Neural progenitor cell (in vitro differentiated cells): ENCODE data around the gene EDN2. TPM values are rescaled to one million over a fixed set of nuclear protein-coding genes. Genes with fewer than 3 reads are reported as not detected.

Experiments used
- DNase-seq: peaks from one replicate; pipeline ENCODE4 v3.0.0-alpha.2; 2016; ENCODE audit warnings: low spot score
- H2AFZ ChIP-seq: fragments of 200-600 bp; sonication (generic); replicated peaks from 2 replicates; pipeline ENCODE4 v1.6.1; 2016; ENCODE audit warnings: antibody characterized with exemption
- H3F3A ChIP-seq: fragments of 200-600 bp; sonication (generic); 2 replicates; pipeline ENCODE4 v1.6.1; 2016; ENCODE audit warnings: antibody characterized with exemption, low read depth
- H3K27ac ChIP-seq: fragments of 200-600 bp; sonication (generic); 2 replicates; pipeline ENCODE4 v1.5.1; 2016; ENCODE audit warnings: mild to moderate bottlenecking
- H3K27me3 ChIP-seq: fragments of 200-600 bp; sonication (generic); 2 replicates; pipeline ENCODE4 v1.6.1; 2016; ENCODE audit warnings: mild to moderate bottlenecking, moderate library complexity
- H3K36me3 ChIP-seq: fragments of 200-600 bp; sonication (generic); 2 replicates; pipeline ENCODE4 v1.5.1; 2016
- H3K4me1 ChIP-seq: fragments of 200-600 bp; sonication (generic); 2 replicates; pipeline ENCODE4 v1.6.1; 2016; ENCODE audit warnings: mixed run types
- H3K4me2 ChIP-seq: fragments of 200-600 bp; sonication (generic); 2 replicates; pipeline ENCODE4 v1.6.1; 2016
- H3K4me3 ChIP-seq: fragments of 200-600 bp; sonication (generic); 2 replicates; pipeline ENCODE4 v1.5.1; 2016
- H3K79me2 ChIP-seq: fragments of 200-600 bp; sonication (generic); 2 replicates; pipeline ENCODE4 v1.6.1; 2016; ENCODE audit warnings: low read depth
- H3K9ac ChIP-seq: fragments of 200-600 bp; sonication (generic); 2 replicates; pipeline ENCODE4 v1.6.1; 2016
- H3K9me3 ChIP-seq: fragments of 200-600 bp; sonication (generic); 2 replicates; pipeline ENCODE4 v1.5.1; 2016; ENCODE audit warnings: low read depth
- H4K20me1 ChIP-seq: fragments of 200-600 bp; sonication (generic); 2 replicates; pipeline ENCODE4 v1.6.1; 2016; ENCODE audit warnings: low read depth
- H3K27ac Mint-ChIP-seq: 3 replicates; pipeline ENCODE4 v1.8.0; 2021; ENCODE audit warnings: mixed read lengths
- H3K27me3 Mint-ChIP-seq: 2 replicates; pipeline ENCODE4 v1.8.0; 2022; ENCODE audit warnings: low read depth, mild to moderate bottlenecking, inconsistent platforms, moderate library complexity, mixed read lengths; ENCODE audit not compliant: insufficient read depth
- H3K36me3 Mint-ChIP-seq: 3 replicates; pipeline ENCODE4 v1.8.0; 2021; ENCODE audit warnings: mixed read lengths
- H3K4me1 Mint-ChIP-seq: 3 replicates; pipeline ENCODE4 v1.8.0; 2021; ENCODE audit warnings: mixed read lengths
- H3K4me3 Mint-ChIP-seq: 3 replicates; pipeline ENCODE4 v1.8.0; 2021; ENCODE audit warnings: mild to moderate bottlenecking, moderate library complexity, mixed read lengths
- H3K9me3 Mint-ChIP-seq: 3 replicates; pipeline ENCODE4 v1.8.0; 2020; ENCODE audit warnings: mixed read lengths
- CTCF ChIP-seq: fragments of 200-600 bp; sonication (generic); IDR thresholded peaks from 2 replicates; pipeline ENCODE4 v1.5.1; 2017; ENCODE audit warnings: antibody characterized with exemption, mild to moderate bottlenecking
- EZH2 ChIP-seq: fragments of 200-600 bp; sonication (generic); IDR thresholded peaks from 2 replicates; pipeline ENCODE4 v1.6.1; 2017; ENCODE audit warnings: antibody characterized with exemption, mild to moderate bottlenecking, moderate library complexity
- EZH2phosphoT487 ChIP-seq: fragments of 200-600 bp; sonication (generic); IDR thresholded peaks from 2 replicates; pipeline ENCODE4 v1.6.1; 2017; ENCODE audit warnings: antibody characterized with exemption
- total RNA-seq: library from RNA; depleted of rRNA; stranded (reverse); fragments of >200 nt; gene quantifications from 2 replicates; pipeline ENCODE4 v1.2.3, GENCODE V29; 2015; ENCODE audit warnings: low replicate concordance

EDN2 gene
- total RNA-seq, 1 donor from 2014 or later: not detected

DNA sequence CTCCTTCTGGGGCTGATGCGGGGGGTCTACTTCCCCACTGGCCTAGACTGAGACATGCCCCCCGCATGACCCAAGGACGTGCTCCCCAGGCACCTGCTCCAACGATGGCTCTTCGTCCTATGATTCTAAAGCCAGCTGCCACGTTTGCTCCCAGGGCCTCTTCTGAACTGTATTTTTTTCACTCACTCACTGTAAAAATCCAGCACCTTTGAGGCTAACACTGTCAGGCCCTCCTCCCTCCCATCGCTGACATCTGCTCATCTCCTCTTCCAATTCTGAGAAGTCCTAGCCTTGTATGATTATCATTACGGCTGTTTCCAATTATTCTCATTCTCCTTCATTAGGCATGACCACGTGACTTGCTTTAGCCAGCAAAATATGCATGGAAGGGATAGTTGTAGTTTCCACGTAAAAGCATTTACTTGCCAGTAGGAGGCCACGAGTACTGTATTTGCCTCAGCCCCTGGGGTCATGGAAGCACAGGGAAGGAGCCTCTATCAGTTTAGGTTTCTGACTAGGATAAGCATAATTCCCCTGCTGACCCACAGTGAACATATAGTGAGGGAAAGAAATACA lies 19.1 kb upstream of the EDN2 start:
- Mint-ChIP-seq H3K4me1 (peaks cover 30% of the 10 kb centered on the region), H3K4me3 (no peak overlapping the region), H3K9me3 (no peaks in the 10 kb centered on the region), H3K27me3 (no peaks in the 10 kb centered on the region), H3K27ac (no peak overlapping the region), H3K36me3 (no peaks in the 10 kb centered on the region)
- no peak overlapping the region for H3K4me2 ChIP-seq
- no peak overlapping the region for H3K27ac ChIP-seq
- no peaks in the 10 kb centered on the region for H3K79me2 ChIP-seq
- no peaks in the 10 kb centered on the region for H4K20me1 ChIP-seq
- H2AFZ ChIP-seq: no peak overlapping the region
- DNase-seq: no peak
- H3K27me3 ChIP-seq: no peaks in the 10 kb centered on the region
- H3K36me3 ChIP-seq: no peaks in the 10 kb centered on the region
- H3K4me1 ChIP-seq: peaks cover 6% of the 10 kb centered on the region
- no peaks in the 10 kb centered on the region for H3K9me3 ChIP-seq
- peaks cover 3% of the 10 kb centered on the region for H3F3A ChIP-seq
- H3K4me3 ChIP-seq: no peak overlapping the region
- no peak overlapping the region for H3K9ac ChIP-seq
- TF ChIP-seq EZH2phosphoT487 (no peak), CTCF (peak; percentile 18)

- H3K36me3 Mint-ChIP-seq: no peaks in the 10 kb centered on the region
- Histone ChIP-seq H3F3A (peaks cover 3% of the 10 kb centered on the region), H3K36me3 (no peaks in the 10 kb centered on the region), H3K4me1 (peaks cover 6% of the 10 kb centered on the region), H3K9ac (no peak overlapping the region), H3K9me3 (no peaks in the 10 kb centered on the region), H3K27ac (no peak overlapping the region), H4K20me1 (no peaks in the 10 kb centered on the region), H3K27me3 (no peaks in the 10 kb centered on the region), H3K79me2 (no peaks in the 10 kb centered on the region), H3K4me3 (no peak overlapping the region), H3K4me2 (no peak overlapping the region), H2AFZ (no peak overlapping the region)
- TF ChIP-seq EZH2phosphoT487 (no peak), EZH2 (no peak), CTCF (no peak)
- H3K4me3 Mint-ChIP-seq: no peak overlapping the region
- peaks cover 32% of the 10 kb centered on the region for H3K4me1 Mint-ChIP-seq
- DNase-seq: no peak
- no peaks in the 10 kb centered on the region for H3K27me3 Mint-ChIP-seq
- no peak overlapping the region for H3K27ac Mint-ChIP-seq
- no peaks in the 10 kb centered on the region for H3K9me3 Mint-ChIP-seq
Measured at GRCh38 chr1:41502912-41503311, 18.4 kb upstream of the EDN2 start.

GRCh38 chr1:41501581-41501980 lies 17.1 kb upstream of the EDN2 start:
- Histone ChIP-seq H3K4me2 (no peak overlapping the region), H3F3A (peaks cover under 1% of the 10 kb centered on the region), H3K27me3 (peaks cover 6% of the 10 kb centered on the region), H2AFZ (no peak overlapping the region), H3K36me3 (no peaks in the 10 kb centered on the region), H3K27ac (no peak overlapping the region), H3K4me3 (no peak overlapping the region), H3K79me2 (no peaks in the 10 kb centered on the region), H3K9me3 (no peaks in the 10 kb centered on the region), H3K9ac (no peak overlapping the region), H3K4me1 (peaks cover 7% of the 10 kb centered on the region), H4K20me1 (no peaks in the 10 kb centered on the region)
- DNase-seq: no peak
- H3K27me3 Mint-ChIP-seq: no peaks in the 10 kb centered on the region
- no peak overlapping the region for H3K4me3 Mint-ChIP-seq
- no peak overlapping the region for H3K27ac Mint-ChIP-seq
- TF ChIP-seq EZH2 (no peak), CTCF (no peak), EZH2phosphoT487 (no peak)
- H3K9me3 Mint-ChIP-seq: no peaks in the 10 kb centered on the region
- H3K36me3 Mint-ChIP-seq: no peaks in the 10 kb centered on the region
- peaks cover 33% of the 10 kb centered on the region for H3K4me1 Mint-ChIP-seq
